ENCODE data around the gene SPA17.

Gene SPA17

GRCh38 chr11:124676386-124676785, 2.7 kb downstream of the SPA17 start:
- no peak for DNase-seq
- Mint-ChIP-seq H3K27ac (no peak overlapping the region), H3K4me1 (peaks cover 9% of the 10 kb centered on the region), H3K36me3 (ENCODE audit: low read depth) (no peaks in the 10 kb centered on the region), H3K9me3 (peaks cover 14% of the 10 kb centered on the region), H3K4me3 (no peak overlapping the region), H3K27me3 (ENCODE audit: low read depth, poor library complexity) (peaks cover 8% of the 10 kb centered on the region)
- no peak for TF ChIP-seq CTCF (IDR thresholded peaks at IDR 0.05)

- H3K27me3 Mint-ChIP-seq (ENCODE audit: low read depth, poor library complexity), result peaks cover 14% of the 10 kb centered on the region
- peaks cover 35% of the 10 kb centered on the region for H3K9me3 Mint-ChIP-seq
- H3K4me3 Mint-ChIP-seq, result no peak overlapping the region
- no peak overlapping the region for H3K27ac Mint-ChIP-seq
- peaks cover 9% of the 10 kb centered on the region for H3K4me1 Mint-ChIP-seq
- TF ChIP-seq CTCF (IDR thresholded peaks at IDR 0.05), result no peak
- DNase-seq, result no peak
- peaks cover 16% of the 10 kb centered on the region for H3K36me3 Mint-ChIP-seq (ENCODE audit: low read depth)
These were observed 4.7 kb downstream of the SPA17 start for GRCh38 chr11:124678416-124678815.

GRCh38 chr11:124681421-124681820, 7.7 kb downstream of the SPA17 start:
- H3K27me3 Mint-ChIP-seq (ENCODE audit: low read depth, poor library complexity), result peaks cover 14% of the 10 kb centered on the region
- no peak overlapping the region for H3K4me3 Mint-ChIP-seq
- TF ChIP-seq CTCF (IDR thresholded peaks at IDR 0.05), result no peak
- H3K27ac Mint-ChIP-seq, result no peak overlapping the region
- DNase-seq, result no peak
- peaks cover 62% of the 10 kb centered on the region for H3K9me3 Mint-ChIP-seq
- no peaks in the 10 kb centered on the region for H3K4me1 Mint-ChIP-seq
- H3K36me3 Mint-ChIP-seq (ENCODE audit: low read depth), result peaks cover 40% of the 10 kb centered on the region

GRCh38 chr11:124682443-124682842, 8.7 kb downstream of the SPA17 start:
- no peak overlapping the region for H3K27ac Mint-ChIP-seq
- H3K36me3 Mint-ChIP-seq (ENCODE audit: low read depth), result peaks cover 49% of the 10 kb centered on the region
- DNase-seq, result no peak
- peaks cover 23% of the 10 kb centered on the region for H3K27me3 Mint-ChIP-seq (ENCODE audit: low read depth, poor library complexity)
- no peak for TF ChIP-seq CTCF (IDR thresholded peaks at IDR 0.05)
- no peak overlapping the region for H3K4me3 Mint-ChIP-seq
- peaks cover 72% of the 10 kb centered on the region for H3K9me3 Mint-ChIP-seq
- no peaks in the 10 kb centered on the region for H3K4me1 Mint-ChIP-seq

- peaks cover 9% of the 10 kb centered on the region for H3K27me3 Mint-ChIP-seq (ENCODE audit: low read depth, poor library complexity)
- TF ChIP-seq CTCF (IDR thresholded peaks at IDR 0.05), result no peak
- H3K4me1 Mint-ChIP-seq, result no peaks in the 10 kb centered on the region
- no peak overlapping the region for H3K4me3 Mint-ChIP-seq
- peaks cover 3% of the 10 kb centered on the region for H3K9me3 Mint-ChIP-seq
- no peak for DNase-seq
- H3K36me3 Mint-ChIP-seq (ENCODE audit: low read depth), result peaks cover 9% of the 10 kb centered on the region
- no peak overlapping the region for H3K27ac Mint-ChIP-seq
These were observed 19.4 kb downstream of the SPA17 start for GRCh38 chr11:124693142-124693541.

- TF ChIP-seq CTCF (IDR thresholded peaks at IDR 0.05), result no peak
- Mint-ChIP-seq H3K36me3 (ENCODE audit: low read depth) (peaks cover 9% of the 10 kb centered on the region), H3K4me1 (no peaks in the 10 kb centered on the region), H3K4me3 (no peak overlapping the region), H3K9me3 (peaks cover 17% of the 10 kb centered on the region), H3K27ac (no peak overlapping the region), H3K27me3 (ENCODE audit: low read depth, poor library complexity) (peaks cover 20% of the 10 kb centered on the region)
- no peak for DNase-seq
These were observed 25.8 kb downstream of the SPA17 start for GRCh38 chr11:124699547-124699946.

All from nephron progenitor cell (in vitro differentiated cells).